ENCODE data around the gene RGMB.

RGMB gene

GRCh38 chr5:98839469-98840383, 66.3 kb downstream of the RGMB start:
- no peak for DNase-seq (ENCODE audit: extremely low read depth, low read depth)
- no peak; the same call in 1 of the 2 replicates for TF ChIP-seq CTCF (IDR thresholded peaks at IDR 0.05; ENCODE audit: low read depth, low read length)

- no peak for TF ChIP-seq CTCF (IDR thresholded peaks at IDR 0.05; ENCODE audit: low read depth, low read length)
Observed at GRCh38 chr5:98840946-98841345, 67.5 kb downstream of the RGMB start.

GRCh38 chr5:98843481-98843880, 70.0 kb downstream of the RGMB start:
- TF ChIP-seq CTCF (IDR thresholded peaks at IDR 0.05; ENCODE audit: low read depth, low read length) = no peak
- DNase-seq (ENCODE audit: extremely low read depth, low read depth) = no peak

More at GRCh38 chr5:98840946-98841345, 67.5 kb downstream of the RGMB start:
- DNase-seq (ENCODE audit: extremely low read depth, low read depth) = no peak

GRCh38 chr5:98844865-98845264, 71.4 kb downstream of the RGMB start:
- DNase-seq (ENCODE audit: extremely low read depth, low read depth) = no peak
- TF ChIP-seq CTCF (IDR thresholded peaks at IDR 0.05; ENCODE audit: low read depth, low read length) = no peak

- TF ChIP-seq CTCF (IDR thresholded peaks at IDR 0.05; ENCODE audit: low read depth, low read length) = no peak
- no peak for DNase-seq (ENCODE audit: extremely low read depth, low read depth)
Observed at GRCh38 chr5:98845878-98846277, 72.4 kb downstream of the RGMB start.
